Measurements from ENCODE around the gene FFAR3. TPM values are rescaled to one million over a fixed set of nuclear protein-coding genes. Genes with fewer than 3 reads are reported as not detected.

FFAR3 gene
- total RNA-seq, 2 experiments from 2014 or later: 1.1 to 1.2 TPM

DNA sequence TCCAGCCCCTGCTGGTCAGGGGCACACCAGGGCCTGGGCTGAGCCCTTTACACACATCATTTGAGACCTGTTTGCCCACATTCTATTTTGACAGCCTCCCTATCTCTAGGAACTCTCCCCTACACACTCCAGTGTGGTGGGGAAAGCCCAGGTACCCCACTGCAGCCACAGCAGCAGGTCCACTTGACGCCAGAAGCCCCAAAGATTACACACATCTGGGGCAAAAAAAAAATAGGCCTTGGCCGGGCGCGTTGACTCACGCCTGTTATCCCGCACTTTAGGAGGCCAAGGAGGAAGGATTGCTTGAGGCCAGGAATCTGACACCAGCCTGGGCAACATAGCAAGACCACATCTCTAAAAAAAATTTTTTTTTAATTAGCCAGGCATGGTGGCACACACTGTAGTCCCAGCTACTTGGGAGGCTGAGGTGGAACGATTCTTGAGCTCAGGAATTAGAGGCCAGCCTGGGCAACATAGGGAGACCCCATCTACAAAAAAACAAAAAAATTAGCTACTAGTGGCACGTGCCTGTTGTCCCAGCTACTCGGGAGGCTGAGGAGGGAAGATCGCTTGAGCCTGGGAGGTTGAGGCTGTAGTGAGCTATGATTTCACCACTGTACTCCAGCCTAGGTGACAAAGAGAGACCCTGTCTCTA is 47.3 kb upstream of the FFAR3 start:
- H3K36me3 Mint-ChIP-seq (ENCODE audit: low read depth): no peaks in the 10 kb centered on the region
- intact Hi-C loops (cut with micrococcal nuclease): no loop called here
- CTCF ChIA-PET: interaction anchor here (1.4 kb wide), 1 partner anchor 184 kb away, joined by 4 read pairs; no protein-coding TSS in a partner anchor
- DNase-seq (no peak), ATAC-seq (no peak)
- no peak overlapping the region for H3K4me3 Mint-ChIP-seq
- no peaks in the 10 kb centered on the region for H3K9me3 Mint-ChIP-seq
- H3K4me1 Mint-ChIP-seq (ENCODE audit: low read depth): no peaks in the 10 kb centered on the region
- no peaks in the 10 kb centered on the region for H3K27me3 Mint-ChIP-seq
- TF ChIP-seq, protein P1, sequence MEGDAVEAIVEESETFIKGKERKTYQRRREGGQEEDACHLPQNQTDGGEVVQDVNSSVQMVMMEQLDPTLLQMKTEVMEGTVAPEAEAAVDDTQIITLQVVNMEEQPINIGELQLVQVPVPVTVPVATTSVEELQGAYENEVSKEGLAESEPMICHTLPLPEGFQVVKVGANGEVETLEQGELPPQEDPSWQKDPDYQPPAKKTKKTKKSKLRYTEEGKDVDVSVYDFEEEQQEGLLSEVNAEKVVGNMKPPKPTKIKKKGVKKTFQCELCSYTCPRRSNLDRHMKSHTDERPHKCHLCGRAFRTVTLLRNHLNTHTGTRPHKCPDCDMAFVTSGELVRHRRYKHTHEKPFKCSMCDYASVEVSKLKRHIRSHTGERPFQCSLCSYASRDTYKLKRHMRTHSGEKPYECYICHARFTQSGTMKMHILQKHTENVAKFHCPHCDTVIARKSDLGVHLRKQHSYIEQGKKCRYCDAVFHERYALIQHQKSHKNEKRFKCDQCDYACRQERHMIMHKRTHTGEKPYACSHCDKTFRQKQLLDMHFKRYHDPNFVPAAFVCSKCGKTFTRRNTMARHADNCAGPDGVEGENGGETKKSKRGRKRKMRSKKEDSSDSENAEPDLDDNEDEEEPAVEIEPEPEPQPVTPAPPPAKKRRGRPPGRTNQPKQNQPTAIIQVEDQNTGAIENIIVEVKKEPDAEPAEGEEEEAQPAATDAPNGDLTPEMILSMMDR (IDR thresholded peaks at IDR 0.05): no peak
- POLR2A ChIA-PET: no interaction called here
- H3K27ac Mint-ChIP-seq: no peak overlapping the region

DNA sequence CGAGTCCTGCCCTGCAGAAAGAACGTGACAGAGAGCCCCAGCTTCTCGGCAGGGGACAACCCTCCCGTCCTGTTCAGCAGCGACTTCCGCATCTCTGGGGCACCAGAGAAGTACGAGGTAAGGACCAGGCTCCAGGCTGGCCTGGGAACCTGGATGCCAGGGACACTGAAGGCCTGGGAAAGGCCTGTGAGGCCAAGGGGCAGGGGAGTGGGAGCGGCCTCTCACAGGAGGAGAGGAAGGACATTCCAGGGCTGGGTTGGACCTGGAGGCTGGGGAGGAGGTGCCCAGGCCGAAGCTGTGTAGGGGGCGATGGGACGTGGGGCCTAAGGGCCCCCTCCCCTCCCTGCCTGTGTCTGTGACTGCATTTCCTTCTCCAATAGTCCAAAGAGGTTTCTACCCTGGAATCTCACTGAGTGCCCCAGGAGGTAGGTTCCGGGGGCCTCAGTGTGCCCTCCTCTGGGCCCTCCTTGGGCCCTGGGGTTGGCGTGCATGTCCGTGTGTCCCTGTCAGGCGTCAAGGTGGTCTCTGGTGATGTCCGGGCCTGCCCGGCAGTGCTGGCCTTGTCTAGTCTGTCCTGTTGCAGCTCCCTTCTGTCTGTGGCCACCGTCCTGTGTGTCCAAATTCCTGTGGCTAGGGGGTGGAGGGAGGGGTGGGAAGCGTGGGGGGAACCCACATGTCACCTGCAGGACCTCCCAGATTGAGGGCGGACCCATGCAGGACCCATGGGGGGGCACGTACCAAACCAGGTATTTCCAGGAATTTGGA is 46.2 kb upstream of the FFAR3 start:
- ChIA-PET CTCF (interaction anchor here (1.4 kb wide), 1 partner anchor 183 kb away, joined by 4 read pairs; no protein-coding TSS in a partner anchor), POLR2A (no interaction called here)
- H3K27ac Mint-ChIP-seq: no peak overlapping the region
- H3K4me1 Mint-ChIP-seq (ENCODE audit: low read depth): no peaks in the 10 kb centered on the region
- no peak overlapping the region for H3K4me3 Mint-ChIP-seq
- intact Hi-C loops (cut with micrococcal nuclease): no loop called here
- TF ChIP-seq, protein P1 (IDR thresholded peaks at IDR 0.05): no peak
- no peaks in the 10 kb centered on the region for H3K36me3 Mint-ChIP-seq (ENCODE audit: low read depth)
- no peak for ATAC-seq
- H3K9me3 Mint-ChIP-seq: no peaks in the 10 kb centered on the region
- no peaks in the 10 kb centered on the region for H3K27me3 Mint-ChIP-seq
- DNase-seq: no peak

DNA sequence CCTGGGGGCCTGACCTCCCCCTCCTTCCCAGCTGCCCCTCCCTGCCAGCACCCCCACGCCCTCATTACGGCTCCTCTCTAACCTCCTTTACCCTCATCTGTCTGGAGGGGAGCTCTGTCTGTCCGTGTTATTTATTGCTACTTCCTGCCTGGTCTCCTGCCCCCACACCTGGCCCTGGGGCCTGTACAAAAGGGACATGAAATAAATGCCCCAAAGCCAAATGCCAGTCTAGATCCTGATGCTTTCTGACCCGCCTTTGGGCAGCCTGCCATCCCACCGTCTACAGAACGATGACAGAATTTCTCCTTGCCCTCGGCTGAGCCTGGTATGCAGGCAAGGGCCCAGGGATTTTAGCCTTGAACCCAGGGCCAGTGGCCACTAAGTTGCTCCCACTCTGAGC is 44.7 kb upstream of the FFAR3 start:
- no peak for ATAC-seq
- H3K27me3 Mint-ChIP-seq: no peaks in the 10 kb centered on the region
- CTCF ChIA-PET: no interaction called here
- H3K36me3 Mint-ChIP-seq (ENCODE audit: low read depth): no peaks in the 10 kb centered on the region
- DNase-seq: no peak
- H3K27ac Mint-ChIP-seq: no peak overlapping the region
- intact Hi-C loops (cut with micrococcal nuclease): no loop called here
- no peak overlapping the region for H3K4me3 Mint-ChIP-seq
- POLR2A ChIA-PET: no interaction called here
- TF ChIP-seq, protein P1 (IDR thresholded peaks at IDR 0.05): no peak
- H3K4me1 Mint-ChIP-seq (ENCODE audit: low read depth): peaks cover 2% of the 10 kb centered on the region
- H3K9me3 Mint-ChIP-seq: no peaks in the 10 kb centered on the region

GRCh38 chr19:35314031-35314430 is 44.2 kb upstream of the FFAR3 start:
- TF ChIP-seq, protein P1 (IDR thresholded peaks at IDR 0.05): no peak
- no peaks in the 10 kb centered on the region for H3K36me3 Mint-ChIP-seq (ENCODE audit: low read depth)
- intact Hi-C loops (cut with micrococcal nuclease): no loop called here
- peaks cover 7% of the 10 kb centered on the region for H3K4me1 Mint-ChIP-seq (ENCODE audit: low read depth)
- H3K4me3 Mint-ChIP-seq: no peak overlapping the region
- no peaks in the 10 kb centered on the region for H3K9me3 Mint-ChIP-seq
- DNase-seq (no peak), ATAC-seq (no peak)
- no peaks in the 10 kb centered on the region for H3K27me3 Mint-ChIP-seq
- POLR2A ChIA-PET: no interaction called here
- CTCF ChIA-PET: no interaction called here
- H3K27ac Mint-ChIP-seq: no peak overlapping the region

- H3K9me3 Mint-ChIP-seq: no peaks in the 10 kb centered on the region
- intact Hi-C loops (cut with micrococcal nuclease): no loop called here
- no peaks in the 10 kb centered on the region for H3K36me3 Mint-ChIP-seq (ENCODE audit: low read depth)
- no peaks in the 10 kb centered on the region for H3K27me3 Mint-ChIP-seq
- TF ChIP-seq, protein P1 (IDR thresholded peaks at IDR 0.05): no peak
- ChIA-PET POLR2A (no interaction called here), CTCF (no interaction called here)
- no peak for DNase-seq
- no peak overlapping the region for H3K4me3 Mint-ChIP-seq
- H3K27ac Mint-ChIP-seq: no peak overlapping the region
- no peak for ATAC-seq
- H3K4me1 Mint-ChIP-seq (ENCODE audit: low read depth): peaks cover 10% of the 10 kb centered on the region
Measured at GRCh38 chr19:35314858-35315470, 43.3 kb upstream of the FFAR3 start.
